ENCODE results near the gene ZFHX2. TPM values are rescaled to one million over a fixed set of nuclear protein-coding genes. Genes with fewer than 3 reads are reported as not detected.
A peak's percentile ranks its signal among the peaks of the same experiment; 100 is the strongest.

Gene ZFHX2
- total RNA-seq, 4 donors from 2014 or later: 0.19 to 0.49 (median 0.27) TPM

DNA sequence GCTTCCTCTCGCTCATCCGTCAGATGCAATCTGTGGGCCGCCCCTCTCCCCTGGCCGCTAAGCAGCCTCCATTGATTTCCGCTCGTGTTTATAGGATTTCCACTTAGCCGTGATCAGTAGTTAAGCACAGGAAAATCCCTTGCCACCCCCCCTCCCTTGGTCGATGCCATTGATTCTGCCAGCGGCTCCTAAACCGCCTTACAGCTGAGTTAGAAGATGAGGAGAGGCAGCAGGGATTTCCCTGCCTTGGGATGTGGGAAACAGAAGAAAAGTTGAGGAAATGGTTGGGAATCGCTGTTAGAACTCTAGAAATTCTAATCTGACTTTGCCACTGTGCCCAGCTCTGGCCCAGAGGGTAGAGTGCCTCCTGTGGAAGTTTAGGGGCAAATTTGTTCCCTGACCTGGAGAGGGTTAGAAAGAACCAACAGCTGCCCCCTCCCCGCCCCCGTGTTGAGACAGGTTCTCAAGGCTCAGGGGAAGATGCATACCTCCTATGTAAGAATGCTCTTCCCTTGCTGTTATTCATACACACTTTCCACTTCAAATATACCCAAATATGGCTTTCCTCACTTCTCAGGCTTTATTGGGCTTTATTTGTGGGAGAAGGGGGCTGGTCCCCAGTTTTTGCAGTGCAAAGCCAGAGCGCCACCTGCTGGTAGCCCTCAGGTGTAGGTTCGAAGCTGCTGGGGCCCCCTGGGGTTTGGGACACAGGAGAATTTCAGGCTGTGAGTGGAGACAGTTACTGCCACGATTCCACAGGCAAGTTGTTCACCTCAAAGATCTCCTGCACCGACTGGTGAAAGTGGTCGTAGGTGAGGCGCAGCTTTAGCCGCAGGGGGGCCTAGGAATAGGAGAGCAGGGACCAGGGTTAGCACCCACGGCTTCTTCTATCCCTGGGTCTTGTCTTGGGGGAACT is 7.7 kb upstream of the ZFHX2 start:
- no peak for DNase-seq (ENCODE audit: low spot score in 2 of 2)
- 74 to 77% methylated on average over 21 of the region's 21 CpGs for WGBS, 2 donors
- intact Hi-C loops (cut with DNase I; ENCODE audit: low total_unique reads): loop anchor here (5.0 kb wide), 1 partner anchor 82 kb away; no protein-coding TSS in a partner anchor
- no peak overlapping the region for H3K4me3 ChIP-seq (ENCODE audit: low read depth, poor library complexity, severe bottlenecking)
- TF ChIP-seq, protein P1, sequence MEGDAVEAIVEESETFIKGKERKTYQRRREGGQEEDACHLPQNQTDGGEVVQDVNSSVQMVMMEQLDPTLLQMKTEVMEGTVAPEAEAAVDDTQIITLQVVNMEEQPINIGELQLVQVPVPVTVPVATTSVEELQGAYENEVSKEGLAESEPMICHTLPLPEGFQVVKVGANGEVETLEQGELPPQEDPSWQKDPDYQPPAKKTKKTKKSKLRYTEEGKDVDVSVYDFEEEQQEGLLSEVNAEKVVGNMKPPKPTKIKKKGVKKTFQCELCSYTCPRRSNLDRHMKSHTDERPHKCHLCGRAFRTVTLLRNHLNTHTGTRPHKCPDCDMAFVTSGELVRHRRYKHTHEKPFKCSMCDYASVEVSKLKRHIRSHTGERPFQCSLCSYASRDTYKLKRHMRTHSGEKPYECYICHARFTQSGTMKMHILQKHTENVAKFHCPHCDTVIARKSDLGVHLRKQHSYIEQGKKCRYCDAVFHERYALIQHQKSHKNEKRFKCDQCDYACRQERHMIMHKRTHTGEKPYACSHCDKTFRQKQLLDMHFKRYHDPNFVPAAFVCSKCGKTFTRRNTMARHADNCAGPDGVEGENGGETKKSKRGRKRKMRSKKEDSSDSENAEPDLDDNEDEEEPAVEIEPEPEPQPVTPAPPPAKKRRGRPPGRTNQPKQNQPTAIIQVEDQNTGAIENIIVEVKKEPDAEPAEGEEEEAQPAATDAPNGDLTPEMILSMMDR (IDR thresholded peaks at IDR 0.05): no peak
- TF ChIP-seq POLR2A (IDR thresholded peaks at IDR 0.05): no peak

DNA sequence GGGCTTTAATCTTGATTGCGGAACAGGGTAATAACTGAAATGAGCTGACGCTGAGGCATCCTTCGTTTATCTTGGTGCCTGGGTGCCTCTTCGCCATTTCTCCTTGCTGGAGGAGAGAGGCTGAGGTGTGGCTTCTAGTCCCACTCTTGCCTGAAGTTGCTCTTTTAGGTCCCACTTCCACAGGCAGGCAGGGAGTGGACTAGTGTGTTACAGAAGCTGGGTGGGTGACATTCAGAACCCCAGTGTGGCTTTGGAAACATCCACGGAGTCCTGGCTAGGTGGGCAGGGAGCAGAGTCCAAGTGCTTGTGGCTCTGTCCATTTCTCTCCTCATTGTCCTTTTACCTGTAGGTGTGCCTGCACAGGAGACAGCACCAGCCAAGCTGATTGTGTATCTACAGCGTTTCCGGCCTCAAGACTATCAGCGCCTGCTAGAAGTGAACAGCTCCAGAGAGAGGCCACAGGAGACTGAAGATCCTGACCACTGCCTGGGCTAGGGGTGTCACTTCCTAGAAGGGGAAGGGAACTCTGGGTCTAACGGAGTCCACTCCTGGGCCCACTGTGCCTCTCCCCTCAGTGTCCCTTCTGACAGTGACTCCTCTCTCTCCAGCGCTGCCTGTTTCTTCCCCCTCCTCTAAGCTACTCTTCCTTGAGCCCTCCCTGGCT is 6.9 kb upstream of the ZFHX2 start:
- 84 to 91% methylated on average over 10 of the region's 10 CpGs for WGBS, 2 donors
- no peak for DNase-seq (ENCODE audit: low spot score in 2 of 2)

DNA sequence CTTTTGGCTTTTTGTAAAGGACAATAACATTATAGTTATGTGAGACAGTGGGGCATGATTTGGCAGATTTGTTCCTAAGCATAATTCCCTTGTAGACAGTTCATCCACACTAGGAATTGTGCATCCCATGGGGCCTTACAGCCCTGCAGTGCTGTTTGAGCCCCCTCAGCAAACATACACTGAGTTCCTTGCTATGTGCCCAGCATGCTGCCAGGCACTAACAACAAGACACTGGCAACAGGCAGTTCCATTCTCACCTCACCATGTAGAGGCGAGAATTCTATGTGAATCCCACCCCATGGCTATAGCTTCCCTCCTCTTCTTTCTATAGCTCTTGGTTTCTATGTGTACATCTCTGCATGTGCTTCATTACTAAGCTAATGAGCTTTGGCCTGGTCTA is 6.4 kb upstream of the ZFHX2 start:
- H3K4me3 ChIP-seq (ENCODE audit: low read depth, poor library complexity, severe bottlenecking): no peak overlapping the region
- WGBS, 2 donors: 100% methylated on average over 1 of the region's 1 CpG
- TF ChIP-seq, protein P1 (IDR thresholded peaks at IDR 0.05): no peak
- TF ChIP-seq POLR2A (IDR thresholded peaks at IDR 0.05): no peak
- intact Hi-C loops (cut with DNase I; ENCODE audit: low total_unique reads): loop anchor here (5.0 kb wide), 1 partner anchor 81 kb away; no protein-coding TSS in a partner anchor
- DNase-seq (ENCODE audit: low spot score in 2 of 2): no peak

More for the DNA sequence above, 6.9 kb upstream of the ZFHX2 start:
- no peak for TF ChIP-seq POLR2A (IDR thresholded peaks at IDR 0.05)
- TF ChIP-seq, protein P1 (IDR thresholded peaks at IDR 0.05): no peak
- intact Hi-C loops (cut with DNase I; ENCODE audit: low total_unique reads): loop anchor here (5.0 kb wide), 1 partner anchor 81 kb away; no protein-coding TSS in a partner anchor
- H3K4me3 ChIP-seq (ENCODE audit: low read depth, poor library complexity, severe bottlenecking): no peak overlapping the region

DNA sequence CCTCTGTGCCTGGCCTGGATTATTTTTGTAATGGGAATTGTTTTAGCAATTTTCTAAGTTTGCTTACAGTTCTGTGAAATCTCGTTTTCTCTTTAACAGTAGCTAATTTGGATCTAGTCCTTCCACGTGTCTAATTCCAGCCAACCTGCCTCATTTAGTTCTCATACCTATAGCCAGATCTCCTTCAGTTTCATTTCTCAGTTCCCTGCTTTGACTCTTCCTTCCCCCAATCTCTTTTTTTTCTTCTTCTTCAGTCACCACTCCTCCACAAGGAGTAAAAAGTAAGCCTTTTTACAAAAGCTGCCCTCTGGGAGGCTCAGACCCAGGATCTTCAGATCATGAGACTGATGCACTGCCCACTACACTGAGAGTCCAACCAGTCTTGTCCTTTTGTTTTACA is 6.0 kb upstream of the ZFHX2 start:
- 31 to 41% methylated on average over 2 of the region's 2 CpGs for WGBS, 2 donors
- intact Hi-C loops (cut with DNase I; ENCODE audit: low total_unique reads): loop anchor here (5.0 kb wide), 1 partner anchor 80 kb away; no protein-coding TSS in a partner anchor
- no peak for DNase-seq (ENCODE audit: low spot score in 2 of 2)
- no peak overlapping the region for H3K4me3 ChIP-seq (ENCODE audit: low read depth, poor library complexity, severe bottlenecking)
- TF ChIP-seq, protein P1 (IDR thresholded peaks at IDR 0.05): no peak
- TF ChIP-seq POLR2A (IDR thresholded peaks at IDR 0.05): no peak

DNA sequence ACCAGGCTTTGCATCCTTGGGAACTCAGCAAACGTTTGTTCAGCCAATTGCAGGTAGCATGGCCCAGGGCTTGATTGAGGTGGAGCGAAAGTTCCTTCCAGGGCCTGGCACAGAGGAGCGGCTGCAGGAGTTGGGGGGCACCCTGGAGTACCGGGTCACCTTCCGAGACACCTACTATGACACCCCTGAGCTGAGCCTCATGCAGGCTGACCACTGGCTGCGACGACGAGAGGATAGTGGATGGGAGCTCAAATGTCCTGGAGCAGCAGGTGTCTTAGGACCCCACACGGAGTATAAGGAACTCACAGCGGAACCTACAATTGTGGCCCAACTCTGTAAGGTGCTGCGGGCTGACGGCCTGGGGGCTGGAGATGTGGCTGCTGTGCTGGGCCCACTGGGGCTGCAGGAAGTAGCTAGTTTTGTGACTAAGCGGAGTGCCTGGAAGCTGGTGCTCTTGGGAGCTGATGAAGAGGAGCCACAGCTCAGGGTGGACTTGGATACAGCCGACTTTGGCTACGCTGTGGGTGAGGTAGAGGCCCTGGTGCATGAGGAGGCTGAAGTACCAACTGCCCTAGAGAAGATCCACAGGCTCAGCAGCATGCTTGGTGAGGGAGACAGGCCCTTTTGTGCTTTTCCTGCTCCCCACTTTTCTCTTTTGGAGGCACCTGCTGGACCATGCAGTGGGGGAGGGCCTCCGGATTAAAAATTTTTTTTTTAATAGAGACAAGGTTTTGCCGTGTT is 5.3 kb upstream of the ZFHX2 start:
- TF ChIP-seq, protein P1 (IDR thresholded peaks at IDR 0.05): no peak
- TF ChIP-seq POLR2A (IDR thresholded peaks at IDR 0.05): no peak
- intact Hi-C loops (cut with DNase I; ENCODE audit: low total_unique reads): loop anchor here (5.0 kb wide), 1 partner anchor 80 kb away; no protein-coding TSS in a partner anchor
- WGBS, 2 donors: 41 to 51% methylated on average over 16 of the region's 17 CpGs

More for the DNA sequence above, 5.3 kb upstream of the ZFHX2 start:
- DNase-seq (ENCODE audit: low spot score in 2 of 2): no peak
- peak overlapping the region; percentile 74 for H3K4me3 ChIP-seq (ENCODE audit: low read depth, poor library complexity, severe bottlenecking)
